T-helper 1 cell treated with Interleukin-12 subunit alpha and Interleukin-12 subunit beta and Interleukin-4 antibody, amounts not matched to agents 30 μg/mL and 1 μg/mL, for 36 hours (primary cell): ENCODE results near the gene INPP5E.

Experiments used
- H3K27ac Mint-ChIP-seq: one replicate; pipeline ENCODE4 v1.8.0; 2021; ENCODE audit warnings: mild to moderate bottlenecking, mixed read lengths
- H3K27me3 Mint-ChIP-seq: one replicate; pipeline ENCODE4 v1.8.0; 2021; ENCODE audit warnings: low read depth, mixed read lengths
- H3K36me3 Mint-ChIP-seq: one replicate; pipeline ENCODE4 v1.8.0; 2021; ENCODE audit warnings: low read depth, mixed read lengths
- H3K4me1 Mint-ChIP-seq: one replicate; pipeline ENCODE4 v1.8.0; 2021; ENCODE audit warnings: low read depth, mixed read lengths
- H3K4me3 Mint-ChIP-seq: one replicate; pipeline ENCODE4 v1.8.0; 2021; ENCODE audit warnings: mild to moderate bottlenecking, moderate library complexity, mixed read lengths
- H3K9me3 Mint-ChIP-seq: one replicate; pipeline ENCODE4 v1.8.0; 2021; ENCODE audit warnings: mixed read lengths

INPP5E gene

GRCh38 chr9:136462664-136463063 lies 23.0 kb upstream of the INPP5E start:
- no peak overlapping the region for H3K27ac Mint-ChIP-seq
- H3K4me3 Mint-ChIP-seq = no peak overlapping the region
- H3K4me1 Mint-ChIP-seq = no peaks in the 10 kb centered on the region
- H3K9me3 Mint-ChIP-seq = no peaks in the 10 kb centered on the region
- no peaks in the 10 kb centered on the region for H3K27me3 Mint-ChIP-seq
- peaks cover 55% of the 10 kb centered on the region for H3K36me3 Mint-ChIP-seq

- H3K27ac Mint-ChIP-seq = no peak overlapping the region
- H3K4me3 Mint-ChIP-seq = no peak overlapping the region
- no peaks in the 10 kb centered on the region for H3K27me3 Mint-ChIP-seq
- no peaks in the 10 kb centered on the region for H3K9me3 Mint-ChIP-seq
- H3K36me3 Mint-ChIP-seq = peaks cover 43% of the 10 kb centered on the region
- no peaks in the 10 kb centered on the region for H3K4me1 Mint-ChIP-seq
Observed at GRCh38 chr9:136460772-136461325, 21.2 kb upstream of the INPP5E start.

- no peaks in the 10 kb centered on the region for H3K27me3 Mint-ChIP-seq
- no peaks in the 10 kb centered on the region for H3K9me3 Mint-ChIP-seq
- H3K4me3 Mint-ChIP-seq = no peak overlapping the region
- H3K4me1 Mint-ChIP-seq = no peaks in the 10 kb centered on the region
- no peak overlapping the region for H3K27ac Mint-ChIP-seq
- peaks cover 37% of the 10 kb centered on the region for H3K36me3 Mint-ChIP-seq
Observed at GRCh38 chr9:136459425-136459824, 19.8 kb upstream of the INPP5E start.

GRCh38 chr9:136457326-136457725 lies 17.7 kb upstream of the INPP5E start:
- Mint-ChIP-seq H3K27me3 (no peaks in the 10 kb centered on the region), H3K4me1 (no peaks in the 10 kb centered on the region), H3K27ac (no peak overlapping the region), H3K36me3 (peaks cover 40% of the 10 kb centered on the region), H3K4me3 (no peak overlapping the region), H3K9me3 (no peaks in the 10 kb centered on the region)

- Mint-ChIP-seq H3K27ac (no peak overlapping the region), H3K4me3 (no peak overlapping the region), H3K27me3 (no peaks in the 10 kb centered on the region), H3K36me3 (peaks cover 36% of the 10 kb centered on the region), H3K9me3 (no peaks in the 10 kb centered on the region), H3K4me1 (no peaks in the 10 kb centered on the region)
Observed at GRCh38 chr9:136456258-136456657, 16.6 kb upstream of the INPP5E start.

GRCh38 chr9:136455043-136456002 lies 15.7 kb upstream of the INPP5E start:
- H3K4me3 Mint-ChIP-seq = no peak overlapping the region
- H3K36me3 Mint-ChIP-seq = peaks cover 36% of the 10 kb centered on the region
- no peak overlapping the region for H3K27ac Mint-ChIP-seq

GRCh38 chr9:136454026-136454796 lies 14.6 kb upstream of the INPP5E start:
- H3K36me3 Mint-ChIP-seq = peaks cover 35% of the 10 kb centered on the region
- H3K9me3 Mint-ChIP-seq = no peaks in the 10 kb centered on the region
- H3K27me3 Mint-ChIP-seq = no peaks in the 10 kb centered on the region
- H3K4me3 Mint-ChIP-seq = no peak overlapping the region
- H3K4me1 Mint-ChIP-seq = no peaks in the 10 kb centered on the region
- H3K27ac Mint-ChIP-seq = no peak overlapping the region

More at GRCh38 chr9:136455043-136456002, 15.7 kb upstream of the INPP5E start:
- Mint-ChIP-seq H3K4me1 (no peaks in the 10 kb centered on the region), H3K9me3 (no peaks in the 10 kb centered on the region), H3K27me3 (no peaks in the 10 kb centered on the region)

- Mint-ChIP-seq H3K9me3 (no peaks in the 10 kb centered on the region), H3K4me3 (no peak overlapping the region), H3K27me3 (no peaks in the 10 kb centered on the region), H3K27ac (no peak overlapping the region), H3K36me3 (peaks cover 29% of the 10 kb centered on the region), H3K4me1 (no peaks in the 10 kb centered on the region)
Observed at GRCh38 chr9:136453326-136453725, 13.7 kb upstream of the INPP5E start.

- H3K27ac Mint-ChIP-seq = no peak overlapping the region
Observed at GRCh38 chr9:136451221-136451877, 11.7 kb upstream of the INPP5E start.

GRCh38 chr9:136448655-136449054 lies 9.0 kb upstream of the INPP5E start:
- Mint-ChIP-seq H3K9me3 (no peaks in the 10 kb centered on the region), H3K27me3 (no peaks in the 10 kb centered on the region), H3K4me1 (peaks cover under 1% of the 10 kb centered on the region), H3K4me3 (no peak overlapping the region), H3K36me3 (peaks cover 42% of the 10 kb centered on the region), H3K27ac (no peak overlapping the region)

More at GRCh38 chr9:136451221-136451877, 11.7 kb upstream of the INPP5E start:
- H3K4me3 Mint-ChIP-seq = no peak overlapping the region
- peaks cover 44% of the 10 kb centered on the region for H3K36me3 Mint-ChIP-seq
- H3K9me3 Mint-ChIP-seq = no peaks in the 10 kb centered on the region
- no peaks in the 10 kb centered on the region for H3K27me3 Mint-ChIP-seq
- no peaks in the 10 kb centered on the region for H3K4me1 Mint-ChIP-seq

- Mint-ChIP-seq H3K27ac (no peak overlapping the region), H3K4me1 (peaks cover 2% of the 10 kb centered on the region), H3K4me3 (no peak overlapping the region), H3K9me3 (no peaks in the 10 kb centered on the region), H3K36me3 (peaks cover 46% of the 10 kb centered on the region), H3K27me3 (no peaks in the 10 kb centered on the region)
Observed at GRCh38 chr9:136447173-136447778, 7.6 kb upstream of the INPP5E start.

GRCh38 chr9:136445799-136446198 lies 6.2 kb upstream of the INPP5E start:
- Mint-ChIP-seq H3K4me3 (no peak overlapping the region), H3K27me3 (no peaks in the 10 kb centered on the region), H3K27ac (no peak overlapping the region), H3K36me3 (peaks cover 46% of the 10 kb centered on the region), H3K9me3 (no peaks in the 10 kb centered on the region), H3K4me1 (peaks cover 2% of the 10 kb centered on the region)

- H3K27me3 Mint-ChIP-seq = no peaks in the 10 kb centered on the region
Observed at GRCh38 chr9:136444102-136444501, 4.5 kb upstream of the INPP5E start.

GRCh38 chr9:136443687-136444086 lies 4.0 kb upstream of the INPP5E start:
- no peak overlapping the region for H3K4me3 Mint-ChIP-seq
- H3K9me3 Mint-ChIP-seq = no peaks in the 10 kb centered on the region
- peaks cover 39% of the 10 kb centered on the region for H3K36me3 Mint-ChIP-seq
- peaks cover 2% of the 10 kb centered on the region for H3K4me1 Mint-ChIP-seq
- H3K27ac Mint-ChIP-seq = no peak overlapping the region
- H3K27me3 Mint-ChIP-seq = no peaks in the 10 kb centered on the region

More at GRCh38 chr9:136444102-136444501, 4.5 kb upstream of the INPP5E start:
- H3K4me3 Mint-ChIP-seq = no peak overlapping the region
- H3K27ac Mint-ChIP-seq = no peak overlapping the region
- peaks cover 39% of the 10 kb centered on the region for H3K36me3 Mint-ChIP-seq
- peaks cover 2% of the 10 kb centered on the region for H3K4me1 Mint-ChIP-seq
- H3K9me3 Mint-ChIP-seq = no peaks in the 10 kb centered on the region
